Neural cell (in vitro differentiated cells): ENCODE data around the gene HAUS3. TPM values are rescaled to one million over a fixed set of nuclear protein-coding genes. Genes with fewer than 3 reads are reported as not detected.

Experiments
- H2AFZ ChIP-seq: fragments of 200-600, 300-800 bp; sonication (generic), shearing (Covaris generic); 2 replicates; pipeline ENCODE4 v1.6.0; 2014; ENCODE audit warnings: low read depth, mild to moderate bottlenecking, antibody characterized with exemption, low read length, moderate library complexity
- H3F3A ChIP-seq: fragments of 200-600 bp; shearing (Covaris generic); 2 replicates; pipeline ENCODE4 v1.6.1; 2016; ENCODE audit warnings: mild to moderate bottlenecking, moderate library complexity, mixed read lengths, antibody characterized with exemption, low read length; ENCODE audit not compliant: insufficient read depth, poor library complexity, severe bottlenecking
- H3K27ac ChIP-seq: fragments of 200-600, 300-800 bp; sonication (generic), shearing (Covaris generic); 2 replicates; pipeline ENCODE4 v1.5.1; 2014; ENCODE audit warnings: mild to moderate bottlenecking, low read length, moderate library complexity
- H3K27me3 ChIP-seq: fragments of 300-800, 200-600 bp; sonication (generic), shearing (Covaris generic); 2 replicates; pipeline ENCODE4 v1.6.0; 2014; ENCODE audit warnings: mild to moderate bottlenecking, low read depth, low read length, moderate library complexity; ENCODE audit not compliant: insufficient read depth
- H3K36me3 ChIP-seq: fragments of 300-800, 200-600 bp; sonication (generic), shearing (Covaris generic); 2 replicates; pipeline ENCODE4 v1.5.1; 2014; ENCODE audit warnings: mild to moderate bottlenecking, antibody characterized with exemption, low read length, moderate library complexity; ENCODE audit not compliant: insufficient read depth
- H3K4me2 ChIP-seq: fragments of 300-800, 200-600 bp; sonication (generic), shearing (Covaris generic); 2 replicates; pipeline ENCODE4 v1.6.0; 2014; ENCODE audit warnings: mild to moderate bottlenecking, low read length
- H3K4me3 ChIP-seq: fragments of 300-800, 200-600 bp; sonication (generic), shearing (Covaris generic); 2 replicates; pipeline ENCODE4 v1.5.1; 2014; ENCODE audit warnings: mild to moderate bottlenecking, low read length, moderate library complexity
- H3K79me2 ChIP-seq: fragments of 200-600 bp; shearing (Covaris generic); replicated peaks from 2 replicates; pipeline ENCODE4 v1.6.0; 2014; ENCODE audit warnings: mild to moderate bottlenecking, low read length, moderate library complexity; ENCODE audit not compliant: insufficient read depth
- H3K9ac ChIP-seq: fragments of 300-800, 200-600 bp; sonication (generic), shearing (Covaris generic); 2 replicates; pipeline ENCODE4 v1.6.1; 2016; ENCODE audit warnings: mild to moderate bottlenecking, low read length, mixed read lengths
- H3K9me2 ChIP-seq: fragments of 200-600 bp; shearing (Covaris generic); 2 replicates; pipeline ENCODE4 v1.6.1; 2016; ENCODE audit warnings: mild to moderate bottlenecking, low read length, mixed read lengths; ENCODE audit not compliant: insufficient read depth
- H3K9me3 ChIP-seq: fragments of 200-600, 300-800 bp; sonication (generic), shearing (Covaris generic); 2 replicates; pipeline ENCODE4 v1.6.1; 2016; ENCODE audit warnings: mild to moderate bottlenecking, mixed run types, low read length, moderate library complexity, mixed read lengths
- H4K20me1 ChIP-seq: fragments of 200-600 bp; shearing (Covaris generic); 2 replicates; pipeline ENCODE4 v1.6.1; 2016; ENCODE audit warnings: mild to moderate bottlenecking, mixed run types; ENCODE audit not compliant: insufficient read depth
- EP300 ChIP-seq: fragments of 450-650 bp; conservative IDR thresholded peaks from 2 replicates; pipeline ENCODE4 v1.6.1; 2014; ENCODE audit warnings: antibody characterized with exemption, mild to moderate bottlenecking, moderate library complexity; ENCODE audit not compliant: poor library complexity, severe bottlenecking
- EZH2 ChIP-seq: fragments of 200-600, 300-800 bp; shearing (Covaris generic), sonication (generic); IDR thresholded peaks from 2 replicates; pipeline ENCODE4 v1.6.1; 2014; ENCODE audit warnings: antibody characterized with exemption, low read length, borderline replicate concordance, mild to moderate bottlenecking; ENCODE audit not compliant: insufficient read depth, poor library complexity, severe bottlenecking
- MXI1 ChIP-seq: fragments of 450-650 bp; conservative IDR thresholded peaks from 2 replicates; pipeline ENCODE4 v1.6.1; 2014; ENCODE audit warnings: antibody characterized with exemption, mild to moderate bottlenecking; ENCODE audit not compliant: poor library complexity, severe bottlenecking
- POLR2AphosphoS5 ChIP-seq: IDR thresholded peaks from 2 replicates; pipeline ENCODE4 v1.6.1; 2012
- RAD21 ChIP-seq: fragments of 450-650 bp; conservative IDR thresholded peaks from 2 replicates; pipeline ENCODE4 v1.6.1; 2014; ENCODE audit warnings: antibody characterized with exemption, mild to moderate bottlenecking, moderate library complexity
- SMC3 ChIP-seq: fragments of 450-650 bp; conservative IDR thresholded peaks from 2 replicates; pipeline ENCODE4 v1.6.1; 2014; ENCODE audit warnings: antibody characterized with exemption, mild to moderate bottlenecking, moderate library complexity; ENCODE audit not compliant: poor library complexity
- TAF1 ChIP-seq: IDR thresholded peaks from 2 replicates; pipeline ENCODE4 v1.6.1; 2012; ENCODE audit warnings: low read depth
- polyA plus RNA-seq: library from polyadenylated mRNA; depleted of rRNA; stranded (reverse); fragments of >200 nt; gene quantifications from 2 replicates; pipeline ENCODE4 v1.2.3, GENCODE V29; 2014
- TF ChIP-seq, protein P1 (sequence below): IDR thresholded peaks from 2 replicates; pipeline ENCODE4 v1.6.1; 2012; ENCODE audit warnings: borderline replicate concordance
- TF ChIP-seq, protein P2 (sequence below): fragments of 450-650 bp; IDR thresholded peaks from 2 replicates; pipeline ENCODE4 v1.5.1; 2014; ENCODE audit warnings: antibody characterized with exemption, mild to moderate bottlenecking, moderate library complexity; ENCODE audit not compliant: poor library complexity, severe bottlenecking

HAUS3 gene
- polyA plus RNA-seq, 1 donor from 2014 or later, result 34.2 TPM

GRCh38 chr4:2283199-2283711 lies 41.3 kb upstream of the HAUS3 start:
- H3K36me3 ChIP-seq, result no peaks in the 10 kb centered on the region
- no peak overlapping the region for H3K27ac ChIP-seq
- no peaks in the 10 kb centered on the region for H3F3A ChIP-seq
- no peaks in the 10 kb centered on the region for H4K20me1 ChIP-seq
- H3K4me3 ChIP-seq, result no peak overlapping the region
- no peaks in the 10 kb centered on the region for H3K27me3 ChIP-seq
- H3K4me2 ChIP-seq, result no peak overlapping the region
- no peaks in the 10 kb centered on the region for H3K9me2 ChIP-seq
- no peaks in the 10 kb centered on the region for H3K9me3 ChIP-seq
- H2AFZ ChIP-seq, result no peak overlapping the region
- TF ChIP-seq SMC3, result no peak
- no peak for TF ChIP-seq MXI1
- TF ChIP-seq RAD21, result no peak
- TF ChIP-seq TAF1, result no peak
- TF ChIP-seq, protein P1, sequence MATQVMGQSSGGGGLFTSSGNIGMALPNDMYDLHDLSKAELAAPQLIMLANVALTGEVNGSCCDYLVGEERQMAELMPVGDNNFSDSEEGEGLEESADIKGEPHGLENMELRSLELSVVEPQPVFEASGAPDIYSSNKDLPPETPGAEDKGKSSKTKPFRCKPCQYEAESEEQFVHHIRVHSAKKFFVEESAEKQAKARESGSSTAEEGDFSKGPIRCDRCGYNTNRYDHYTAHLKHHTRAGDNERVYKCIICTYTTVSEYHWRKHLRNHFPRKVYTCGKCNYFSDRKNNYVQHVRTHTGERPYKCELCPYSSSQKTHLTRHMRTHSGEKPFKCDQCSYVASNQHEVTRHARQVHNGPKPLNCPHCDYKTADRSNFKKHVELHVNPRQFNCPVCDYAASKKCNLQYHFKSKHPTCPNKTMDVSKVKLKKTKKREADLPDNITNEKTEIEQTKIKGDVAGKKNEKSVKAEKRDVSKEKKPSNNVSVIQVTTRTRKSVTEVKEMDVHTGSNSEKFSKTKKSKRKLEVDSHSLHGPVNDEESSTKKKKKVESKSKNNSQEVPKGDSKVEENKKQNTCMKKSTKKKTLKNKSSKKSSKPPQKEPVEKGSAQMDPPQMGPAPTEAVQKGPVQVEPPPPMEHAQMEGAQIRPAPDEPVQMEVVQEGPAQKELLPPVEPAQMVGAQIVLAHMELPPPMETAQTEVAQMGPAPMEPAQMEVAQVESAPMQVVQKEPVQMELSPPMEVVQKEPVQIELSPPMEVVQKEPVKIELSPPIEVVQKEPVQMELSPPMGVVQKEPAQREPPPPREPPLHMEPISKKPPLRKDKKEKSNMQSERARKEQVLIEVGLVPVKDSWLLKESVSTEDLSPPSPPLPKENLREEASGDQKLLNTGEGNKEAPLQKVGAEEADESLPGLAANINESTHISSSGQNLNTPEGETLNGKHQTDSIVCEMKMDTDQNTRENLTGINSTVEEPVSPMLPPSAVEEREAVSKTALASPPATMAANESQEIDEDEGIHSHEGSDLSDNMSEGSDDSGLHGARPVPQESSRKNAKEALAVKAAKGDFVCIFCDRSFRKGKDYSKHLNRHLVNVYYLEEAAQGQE, result no peak
- TF ChIP-seq POLR2AphosphoS5, result no peak
- no peak for TF ChIP-seq EP300
- TF ChIP-seq EZH2, result no peak
- TF ChIP-seq, protein P2, sequence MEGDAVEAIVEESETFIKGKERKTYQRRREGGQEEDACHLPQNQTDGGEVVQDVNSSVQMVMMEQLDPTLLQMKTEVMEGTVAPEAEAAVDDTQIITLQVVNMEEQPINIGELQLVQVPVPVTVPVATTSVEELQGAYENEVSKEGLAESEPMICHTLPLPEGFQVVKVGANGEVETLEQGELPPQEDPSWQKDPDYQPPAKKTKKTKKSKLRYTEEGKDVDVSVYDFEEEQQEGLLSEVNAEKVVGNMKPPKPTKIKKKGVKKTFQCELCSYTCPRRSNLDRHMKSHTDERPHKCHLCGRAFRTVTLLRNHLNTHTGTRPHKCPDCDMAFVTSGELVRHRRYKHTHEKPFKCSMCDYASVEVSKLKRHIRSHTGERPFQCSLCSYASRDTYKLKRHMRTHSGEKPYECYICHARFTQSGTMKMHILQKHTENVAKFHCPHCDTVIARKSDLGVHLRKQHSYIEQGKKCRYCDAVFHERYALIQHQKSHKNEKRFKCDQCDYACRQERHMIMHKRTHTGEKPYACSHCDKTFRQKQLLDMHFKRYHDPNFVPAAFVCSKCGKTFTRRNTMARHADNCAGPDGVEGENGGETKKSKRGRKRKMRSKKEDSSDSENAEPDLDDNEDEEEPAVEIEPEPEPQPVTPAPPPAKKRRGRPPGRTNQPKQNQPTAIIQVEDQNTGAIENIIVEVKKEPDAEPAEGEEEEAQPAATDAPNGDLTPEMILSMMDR, result no peak
- no peaks in the 10 kb centered on the region for H3K79me2 ChIP-seq
- H3K9ac ChIP-seq, result no peak overlapping the region

GRCh38 chr4:2281575-2282343 lies 39.8 kb upstream of the HAUS3 start:
- Histone ChIP-seq H3K79me2 (no peaks in the 10 kb centered on the region), H3K36me3 (no peaks in the 10 kb centered on the region), H2AFZ (no peak overlapping the region), H3K27ac (no peak overlapping the region), H3K4me2 (no peak overlapping the region), H4K20me1 (no peaks in the 10 kb centered on the region), H3K9ac (no peak overlapping the region), H3K4me3 (no peak overlapping the region), H3K9me3 (no peaks in the 10 kb centered on the region), H3K9me2 (no peaks in the 10 kb centered on the region), H3K27me3 (no peaks in the 10 kb centered on the region), H3F3A (no peaks in the 10 kb centered on the region)
- TF ChIP-seq MXI1, result no peak
- TF ChIP-seq TAF1, result no peak
- TF ChIP-seq, protein P2, result no peak
- no peak for TF ChIP-seq POLR2AphosphoS5
- TF ChIP-seq, protein P1, result no peak
- no peak for TF ChIP-seq RAD21
- no peak for TF ChIP-seq SMC3
- TF ChIP-seq EP300, result no peak
- no peak for TF ChIP-seq EZH2
